ENCODE measurements around the gene GLE1. TPM values are rescaled to one million over a fixed set of nuclear protein-coding genes. Genes with fewer than 3 reads are reported as not detected.
"Not testable (repeated sequence)": the region's sequence is repeated elsewhere in the genome, so short reads cannot be mapped to it uniquely, and the experiment has no call there.

GLE1 gene
- total RNA-seq, 2 experiments from 2014 or later = 8.0 to 8.4 TPM

- no peak overlapping the region for H3K4me3 ChIP-seq (ENCODE audit: low read length)
- intact Hi-C loops (cut with DNase I, micrococcal nuclease) = no loop called here
- no peak overlapping the region for H3K27ac ChIP-seq (ENCODE audit: low read depth in 1 of 2, low read length in 2 of 2)
- ChIA-PET CTCF (no interaction called here), POLR2A (no interaction called here)
- ATAC-seq (ENCODE audit: poor library complexity) (no peak), DNase-seq (no peak)
- Mint-ChIP-seq H3K27me3 (no peaks in the 10 kb centered on the region), H3K9me3 (no peaks in the 10 kb centered on the region), H3K4me1 (ENCODE audit: low read depth) (peaks cover 16% of the 10 kb centered on the region), H3K27ac (peak overlapping the region; percentile 63), H3K36me3 (ENCODE audit: low read depth) (peaks cover 95% of the 10 kb centered on the region), H3K4me3 (no peak overlapping the region)
- TF ChIP-seq CTCF (IDR thresholded peaks at IDR 0.05) = no peak
- peaks cover 3% of the 10 kb centered on the region for H3K4me1 ChIP-seq (ENCODE audit: insufficient read depth, low read length)
- H3K9me3 ChIP-seq (ENCODE audit: control insufficient read depth in 1 of 2, insufficient read depth in 1 of 2, low read length in 2 of 2) = no peaks in the 10 kb centered on the region
- H3K36me3 ChIP-seq (ENCODE audit: insufficient read depth, low read length) = peaks cover 94% of the 10 kb centered on the region
- no peaks in the 10 kb centered on the region for H3K27me3 ChIP-seq (ENCODE audit: control insufficient read depth in 1 of 2, insufficient read depth in 2 of 2, low read length in 2 of 2)
Observed at GRCh38 chr9:128577206-128577605, 72.7 kb downstream of the GLE1 start.

- Mint-ChIP-seq H3K4me3 (no peak overlapping the region), H3K9me3 (no peaks in the 10 kb centered on the region), H3K27ac (no peak overlapping the region), H3K4me1 (ENCODE audit: low read depth) (peaks cover 16% of the 10 kb centered on the region), H3K36me3 (ENCODE audit: low read depth) (peaks cover 96% of the 10 kb centered on the region), H3K27me3 (no peaks in the 10 kb centered on the region)
- Histone ChIP-seq H3K27ac (ENCODE audit: low read depth in 1 of 2, low read length in 2 of 2) (no peak overlapping the region), H3K4me1 (ENCODE audit: insufficient read depth, low read length) (peaks cover 3% of the 10 kb centered on the region), H3K27me3 (ENCODE audit: control insufficient read depth in 1 of 2, insufficient read depth in 2 of 2, low read length in 2 of 2) (no peaks in the 10 kb centered on the region), H3K36me3 (ENCODE audit: insufficient read depth, low read length) (peaks cover 99% of the 10 kb centered on the region), H3K9me3 (ENCODE audit: control insufficient read depth in 1 of 2, insufficient read depth in 1 of 2, low read length in 2 of 2) (no peaks in the 10 kb centered on the region), H3K4me3 (ENCODE audit: low read length) (no peak overlapping the region)
- ChIA-PET POLR2A (interaction anchor here (0.5 to 1.1 kb wide), 2 partner anchors 371 to 784 kb away, joined by 3 read pairs; no protein-coding TSS in a partner anchor), CTCF (interaction anchor here (0.5 kb wide), 1 partner anchor 139 kb away, joined by 6 read pairs; no protein-coding TSS in a partner anchor)
- ATAC-seq (ENCODE audit: poor library complexity) = no peak
- no peak for DNase-seq
- TF ChIP-seq CTCF (IDR thresholded peaks at IDR 0.05) = no peak
- intact Hi-C loops (cut with DNase I, micrococcal nuclease) = no loop called here
Observed at GRCh38 chr9:128579194-128579593, 74.7 kb downstream of the GLE1 start.

GRCh38 chr9:128580731-128581130, 76.2 kb downstream of the GLE1 start:
- Histone ChIP-seq H3K4me1 (ENCODE audit: insufficient read depth, low read length) (no peaks in the 10 kb centered on the region), H3K4me3 (ENCODE audit: low read length) (no peak overlapping the region), H3K27me3 (ENCODE audit: control insufficient read depth in 1 of 2, insufficient read depth in 2 of 2, low read length in 2 of 2) (no peaks in the 10 kb centered on the region), H3K27ac (ENCODE audit: low read depth in 1 of 2, low read length in 2 of 2) (no peak overlapping the region), H3K9me3 (ENCODE audit: control insufficient read depth in 1 of 2, insufficient read depth in 1 of 2, low read length in 2 of 2) (no peaks in the 10 kb centered on the region), H3K36me3 (ENCODE audit: insufficient read depth, low read length) (peaks cover 99% of the 10 kb centered on the region)
- DNase-seq (no peak), ATAC-seq (ENCODE audit: poor library complexity) (no peak)
- no peaks in the 10 kb centered on the region for H3K9me3 Mint-ChIP-seq
- peaks cover 96% of the 10 kb centered on the region for H3K36me3 Mint-ChIP-seq (ENCODE audit: low read depth)
- no peak overlapping the region for H3K27ac Mint-ChIP-seq
- H3K27me3 Mint-ChIP-seq = no peaks in the 10 kb centered on the region
- H3K4me1 Mint-ChIP-seq (ENCODE audit: low read depth) = peaks cover 6% of the 10 kb centered on the region
- intact Hi-C loops (cut with DNase I, micrococcal nuclease) = no loop called here
- ChIA-PET POLR2A (interaction anchor here (1.3 kb wide), 1 partner anchor 28 kb away, joined by 8 read pairs; the partner anchor contains the start of gene SPTAN1), CTCF (interaction anchor here (0.6 kb wide), 1 partner anchor 13 kb away, joined by 3 read pairs; no protein-coding TSS in a partner anchor)
- no peak overlapping the region for H3K4me3 Mint-ChIP-seq
- TF ChIP-seq CTCF (IDR thresholded peaks at IDR 0.05) = no peak

- CTCF ChIA-PET; H3K4me3 ChIP-seq (ENCODE audit: low read length); H3K27me3 ChIP-seq (ENCODE audit: control insufficient read depth in 1 of 2, insufficient read depth in 2 of 2, low read length in 2 of 2); H3K9me3 ChIP-seq (ENCODE audit: control insufficient read depth in 1 of 2, insufficient read depth in 1 of 2, low read length in 2 of 2); H3K27ac ChIP-seq (ENCODE audit: low read depth in 1 of 2, low read length in 2 of 2); H3K27ac Mint-ChIP-seq; POLR2A ChIA-PET; H3K9me3 Mint-ChIP-seq; H3K4me3 Mint-ChIP-seq; DNase-seq; H3K27me3 Mint-ChIP-seq; ATAC-seq (ENCODE audit: poor library complexity): not testable (repeated sequence)
- H3K36me3 Mint-ChIP-seq (ENCODE audit: low read depth) = peaks cover 96% of the 10 kb centered on the region
- intact Hi-C loops (cut with DNase I, micrococcal nuclease) = loop anchor here in 1 of 2 experiments (5.0 kb wide), 1 partner anchor 33 kb away; the partner anchor contains the start of gene SPTAN1
- peaks cover 95% of the 10 kb centered on the region for H3K36me3 ChIP-seq (ENCODE audit: insufficient read depth, low read length)
- H3K4me1 ChIP-seq (ENCODE audit: insufficient read depth, low read length) = peaks cover 10% of the 10 kb centered on the region
- peaks cover 15% of the 10 kb centered on the region for H3K4me1 Mint-ChIP-seq (ENCODE audit: low read depth)
Observed at GRCh38 chr9:128585155-128585554, 80.6 kb downstream of the GLE1 start.

- CTCF ChIA-PET; H3K27ac ChIP-seq (ENCODE audit: low read depth in 1 of 2, low read length in 2 of 2); H3K9me3 Mint-ChIP-seq; DNase-seq; ATAC-seq (ENCODE audit: poor library complexity); H3K4me3 Mint-ChIP-seq; H3K4me3 ChIP-seq (ENCODE audit: low read length); H3K27me3 Mint-ChIP-seq; H3K9me3 ChIP-seq (ENCODE audit: control insufficient read depth in 1 of 2, insufficient read depth in 1 of 2, low read length in 2 of 2); H3K27me3 ChIP-seq (ENCODE audit: control insufficient read depth in 1 of 2, insufficient read depth in 2 of 2, low read length in 2 of 2): not testable (repeated sequence)
- Mint-ChIP-seq H3K36me3 (ENCODE audit: low read depth) (peaks cover 94% of the 10 kb centered on the region), H3K4me1 (ENCODE audit: low read depth) (peaks cover 15% of the 10 kb centered on the region), H3K27ac (peak overlapping the region; percentile 82)
- H3K36me3 ChIP-seq (ENCODE audit: insufficient read depth, low read length) = peaks cover 94% of the 10 kb centered on the region
- peaks cover 10% of the 10 kb centered on the region for H3K4me1 ChIP-seq (ENCODE audit: insufficient read depth, low read length)
- POLR2A ChIA-PET = interaction anchor here (1.0 kb wide), 2 partner anchors 32 to 34 kb away, joined by 4 to 5 read pairs; no protein-coding TSS in a partner anchor
- intact Hi-C loops (cut with DNase I, micrococcal nuclease) = loop anchor here in 1 of 2 experiments (5.0 kb wide), 1 partner anchor 35 kb away; the partner anchor contains the start of gene SPTAN1
Observed at GRCh38 chr9:128586934-128587333, 82.4 kb downstream of the GLE1 start.

Data from CD4-positive, alpha-beta T cell (primary cell).